ENCODE data around the gene TCP11L2. TPM values are rescaled to one million over a fixed set of nuclear protein-coding genes. Genes with fewer than 3 reads are reported as not detected.
"Not testable (repeated sequence)": the region's sequence is repeated elsewhere in the genome, so short reads cannot be mapped to it uniquely, and the experiment has no call there.

Gene TCP11L2
- total and polyA plus RNA-seq, 8 donors = 3.5 to 24.4 (median 11.0) TPM

DNA sequence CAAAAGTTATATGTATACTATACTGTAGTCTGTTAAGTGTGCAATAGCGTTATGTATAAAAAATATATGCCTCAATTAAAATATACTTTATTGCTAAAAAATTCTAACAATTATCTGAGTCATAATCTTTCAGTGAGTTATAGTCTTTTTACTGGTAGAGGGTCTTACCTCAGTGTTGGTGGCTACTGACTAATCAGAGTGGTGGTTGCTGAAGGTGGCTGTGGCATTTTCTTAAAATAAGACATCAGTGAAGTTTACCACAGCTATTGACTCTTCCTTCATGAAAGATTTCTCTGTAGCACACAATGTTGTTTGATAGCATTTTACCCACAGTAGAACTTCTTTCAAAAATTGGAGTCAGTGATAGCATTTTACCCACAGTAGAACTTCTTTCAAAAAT, 78.4 kb downstream of the TCP11L2 start:
- H3K4me1 ChIP-seq = no peaks in the 10 kb centered on the region
- FAIRE-seq (no peak), ATAC-seq (no peak), DNase-seq (no peak)
- H3K9me3 ChIP-seq = no peaks in the 10 kb centered on the region
- intact Hi-C loops (cut with DNase I) = loop anchor here in 2 of 3 donors (10.0 kb wide), 1 partner anchor 534 kb away; no protein-coding TSS in a partner anchor
- 98 to 100% methylated on average over 1 of the region's 1 CpG for WGBS, 2 donors
- H3K27ac ChIP-seq = no peak overlapping the region
- TF ChIP-seq, protein P1, sequence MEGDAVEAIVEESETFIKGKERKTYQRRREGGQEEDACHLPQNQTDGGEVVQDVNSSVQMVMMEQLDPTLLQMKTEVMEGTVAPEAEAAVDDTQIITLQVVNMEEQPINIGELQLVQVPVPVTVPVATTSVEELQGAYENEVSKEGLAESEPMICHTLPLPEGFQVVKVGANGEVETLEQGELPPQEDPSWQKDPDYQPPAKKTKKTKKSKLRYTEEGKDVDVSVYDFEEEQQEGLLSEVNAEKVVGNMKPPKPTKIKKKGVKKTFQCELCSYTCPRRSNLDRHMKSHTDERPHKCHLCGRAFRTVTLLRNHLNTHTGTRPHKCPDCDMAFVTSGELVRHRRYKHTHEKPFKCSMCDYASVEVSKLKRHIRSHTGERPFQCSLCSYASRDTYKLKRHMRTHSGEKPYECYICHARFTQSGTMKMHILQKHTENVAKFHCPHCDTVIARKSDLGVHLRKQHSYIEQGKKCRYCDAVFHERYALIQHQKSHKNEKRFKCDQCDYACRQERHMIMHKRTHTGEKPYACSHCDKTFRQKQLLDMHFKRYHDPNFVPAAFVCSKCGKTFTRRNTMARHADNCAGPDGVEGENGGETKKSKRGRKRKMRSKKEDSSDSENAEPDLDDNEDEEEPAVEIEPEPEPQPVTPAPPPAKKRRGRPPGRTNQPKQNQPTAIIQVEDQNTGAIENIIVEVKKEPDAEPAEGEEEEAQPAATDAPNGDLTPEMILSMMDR (IDR thresholded peaks at IDR 0.05) = no peak
- no peaks in the 10 kb centered on the region for H3K27me3 ChIP-seq
- H3K36me3 ChIP-seq = peaks cover 0 to 32% (median 3%) of the 10 kb centered on the region in 3 donors
- H3K4me3 ChIP-seq = no peak overlapping the region

DNA sequence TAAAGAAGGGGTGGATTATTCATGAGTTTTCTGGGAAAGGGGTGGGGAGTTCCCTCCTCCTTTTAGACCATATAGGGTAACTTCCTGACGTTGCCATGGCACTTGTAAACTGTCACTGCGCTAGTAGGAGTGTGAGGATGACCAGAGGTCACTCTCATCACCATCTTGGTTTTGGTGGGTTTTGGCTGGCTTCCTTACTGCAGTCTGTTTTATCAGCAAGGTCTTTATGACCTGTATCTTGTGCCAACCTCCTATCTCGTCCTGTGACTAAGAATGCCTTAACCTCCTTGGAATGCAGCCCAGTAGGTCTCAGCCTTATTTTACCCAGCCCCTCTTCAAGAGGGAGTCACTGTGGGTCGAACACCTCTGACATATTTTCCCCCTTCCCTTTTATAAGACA, 79.3 kb downstream of the TCP11L2 start:
- H3K36me3 ChIP-seq = peaks cover 0 to 23% (median 3%) of the 10 kb centered on the region in 3 donors
- not testable (repeated sequence) for H3K27me3 ChIP-seq, H3K27ac ChIP-seq, DNase-seq, H3K4me3 ChIP-seq, ATAC-seq, H3K4me1 ChIP-seq, FAIRE-seq, H3K9me3 ChIP-seq
- intact Hi-C loops (cut with DNase I) = loop anchor here in 2 of 3 donors (10.0 kb wide), 1 partner anchor 533 kb away; no protein-coding TSS in a partner anchor
- 81 to 86% methylated on average over 4 of the region's 4 CpGs for WGBS, 2 donors

DNA sequence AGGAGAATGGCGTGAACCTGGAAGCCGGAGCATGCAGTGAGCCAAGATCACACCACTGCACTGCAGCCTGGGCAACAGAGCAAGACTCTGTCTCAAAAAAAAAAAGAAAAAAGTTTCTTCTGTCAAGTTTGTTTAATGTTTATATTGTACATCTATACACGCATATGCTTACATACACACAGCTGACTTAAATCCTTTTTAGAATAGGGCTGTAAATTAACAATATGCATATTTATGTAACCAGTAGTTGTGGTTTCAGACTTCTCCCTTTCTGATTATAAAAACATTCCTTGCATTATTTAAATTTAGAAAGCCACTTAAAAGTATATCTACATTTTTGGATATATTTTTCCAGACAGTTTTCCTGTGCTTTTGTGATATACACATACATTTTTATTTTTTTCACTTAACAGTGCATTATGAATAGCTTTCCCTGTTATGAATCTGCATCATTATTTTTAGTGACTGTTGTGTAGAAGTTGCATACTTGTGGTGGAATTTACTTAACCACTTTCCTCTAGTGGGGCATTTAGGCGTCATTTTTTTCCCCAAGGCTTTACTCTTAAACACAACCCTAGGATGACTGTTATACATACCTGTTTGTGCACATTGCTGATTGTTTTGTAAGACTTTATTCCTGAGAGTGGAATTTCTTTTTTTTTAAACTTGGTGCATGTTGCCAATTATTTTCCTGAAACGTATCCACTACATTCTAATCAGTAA, 84.4 kb downstream of the TCP11L2 start:
- Histone ChIP-seq H3K27ac (no peak overlapping the region), H3K27me3 (no peaks in the 10 kb centered on the region), H3K4me1 (no peaks in the 10 kb centered on the region), H3K4me3 (no peak overlapping the region), H3K36me3 (no peaks in the 10 kb centered on the region), H3K9me3 (no peaks in the 10 kb centered on the region)
- 80 to 86% methylated on average over 5 of the region's 5 CpGs for whole genome bisulfite sequencing, 2 donors
- ATAC-seq = no peak
- no peak for DNase-seq
- intact Hi-C loops (cut with DNase I) = loop anchor here in 2 of 3 donors (10.0 kb wide), 1 partner anchor 528 kb away; no protein-coding TSS in a partner anchor
- TF ChIP-seq, protein P1 (IDR thresholded peaks at IDR 0.05) = no peak
- no peak for FAIRE-seq

DNA sequence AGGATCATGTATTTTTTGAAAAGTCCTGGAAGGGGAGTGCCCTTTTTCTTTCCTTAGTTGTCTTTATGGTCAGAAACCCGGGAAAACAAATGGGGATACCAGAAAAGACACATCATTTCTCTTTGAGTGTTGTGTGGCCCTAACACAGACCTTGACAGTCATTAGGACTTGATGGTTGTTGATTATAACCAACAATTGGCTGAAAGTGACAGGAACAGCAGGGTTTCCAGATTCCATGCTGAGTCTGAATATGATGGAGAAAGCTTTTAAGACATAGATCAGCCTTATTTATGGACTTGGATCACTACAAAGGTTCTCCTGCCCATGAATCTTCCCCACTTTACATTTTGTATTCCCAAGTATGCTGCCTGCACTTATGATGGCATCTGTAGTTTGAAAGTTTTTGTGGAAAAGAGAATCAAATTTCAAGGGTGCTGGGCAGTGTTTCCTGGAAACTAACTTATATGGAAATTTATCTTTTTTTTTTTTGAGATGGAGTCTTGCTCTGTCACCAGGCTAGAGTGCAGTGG, 85.4 kb downstream of the TCP11L2 start:
- FAIRE-seq (no peak), DNase-seq (no peak), ATAC-seq (no peak)
- Histone ChIP-seq H3K4me1 (no peaks in the 10 kb centered on the region), H3K27ac (no peak overlapping the region), H3K27me3 (no peaks in the 10 kb centered on the region), H3K9me3 (no peaks in the 10 kb centered on the region), H3K36me3 (no peaks in the 10 kb centered on the region), H3K4me3 (no peak overlapping the region)
- TF ChIP-seq, protein P1 (IDR thresholded peaks at IDR 0.05) = no peak
- WGBS, 2 donors = 60 to 65% methylated on average over 1 of the region's 1 CpG
- intact Hi-C loops (cut with DNase I) = loop anchor here in 2 of 3 donors (10.0 kb wide), 1 partner anchor 527 kb away; no protein-coding TSS in a partner anchor

DNA sequence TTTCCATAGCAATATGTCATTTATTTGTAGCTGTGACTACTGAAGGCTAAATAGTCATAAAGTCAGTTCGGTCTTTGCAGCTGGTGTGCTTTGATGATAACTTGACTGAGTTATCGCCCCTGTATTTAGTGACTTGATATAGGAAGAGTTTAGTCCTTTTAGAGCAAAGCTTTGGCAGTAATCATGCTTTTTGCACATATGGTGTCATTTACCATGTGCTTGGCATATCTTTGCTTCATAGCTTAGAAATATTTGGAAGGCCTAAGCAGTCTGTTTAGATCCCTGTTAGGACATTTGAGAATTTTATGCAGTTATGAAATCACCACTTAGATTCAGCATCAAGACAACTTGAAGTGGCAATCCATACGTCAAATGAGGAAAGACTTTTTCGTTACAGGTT, 86.6 kb downstream of the TCP11L2 start:
- TF ChIP-seq, protein P1 (IDR thresholded peaks at IDR 0.05) = no peak
- no peaks in the 10 kb centered on the region for H3K9me3 ChIP-seq
- DNase-seq (no peak), FAIRE-seq (no peak), ATAC-seq (no peak)
- H3K36me3 ChIP-seq = peaks cover 0 to 4% (median 0%) of the 10 kb centered on the region in 3 donors
- H3K27ac ChIP-seq = no peak overlapping the region
- no peaks in the 10 kb centered on the region for H3K27me3 ChIP-seq
- H3K4me1 ChIP-seq = no peaks in the 10 kb centered on the region
- no peak overlapping the region for H3K4me3 ChIP-seq
- 92% methylated on average over 4 of the region's 4 CpGs for WGBS, 2 donors
- intact Hi-C loops (cut with DNase I) = loop anchor here in 2 of 3 donors (10.0 kb wide), 1 partner anchor 526 kb away; no protein-coding TSS in a partner anchor
